Stomach (tissue), 9 donors: ENCODE data around the gene DENND1B. TPM values are rescaled to one million over a fixed set of nuclear protein-coding genes. Genes with fewer than 3 reads are reported as not detected.

Experiments
- DNase-seq, 2 donors: peaks; one replicate each; pipeline versions ENCODE4 v3.0.0 to v3.0.0-alpha.2; 2013 to 2019
- H3K27ac ChIP-seq, 5 donors: fragments of 200-600 bp in 4 of 5; sonication (generic) in 4 of 5; one replicate each; pipeline ENCODE4 v1.5.1; 2013 to 2019; ENCODE audit warnings: mild to moderate bottlenecking in 1 of 5, moderate library complexity in 1 of 5
- H3K27me3 ChIP-seq, 3 donors: fragments of 200-600 bp; sonication (generic); one replicate each; pipeline ENCODE4 v1.5.1; 2017 to 2019; ENCODE audit warnings: mixed run types in 1 of 3
- H3K36me3 ChIP-seq, 4 donors: fragments of 200-600 bp; sonication (generic); 1 replicate in 3 of 4; 2 replicates in 1 of 4; pipeline ENCODE4 v1.5.1; 2016 to 2019
- H3K4me1 ChIP-seq, 4 donors: fragments of 200-600 bp; sonication (generic); one replicate each; pipeline ENCODE4 v1.5.1; 2016 to 2019
- H3K4me3 ChIP-seq, 4 donors: fragments of 200-600 bp; sonication (generic) in 3 of 4; one replicate each; pipeline ENCODE4 v1.5.1; 2016 to 2019; ENCODE audit warnings: mild to moderate bottlenecking in 1 of 4
- H3K9me3 ChIP-seq, 4 donors: fragments of 200-600 bp; sonication (generic); one replicate each; pipeline ENCODE4 v1.5.1; 2016 to 2019
- EP300 ChIP-seq: sonication (generic); formaldehyde crosslinking; IDR thresholded peaks from one replicate; pipeline ENCODE4 v1.6.1; 2017; ENCODE audit warnings: antibody characterized with exemption
- POLR2A ChIP-seq, 4 donors: fragments of 450-650 bp; IDR thresholded peaks; one replicate each; pipeline ENCODE4 v1.6.1; 2016; ENCODE audit warnings: antibody characterized with exemption in 4 of 4, control low read depth in 2 of 4, mild to moderate bottlenecking in 1 of 4, moderate library complexity in 1 of 4
- POLR2AphosphoS5 ChIP-seq, 3 donors: sonication (generic); formaldehyde crosslinking; IDR thresholded peaks; one replicate each; pipeline ENCODE4 v1.6.1; 2016; ENCODE audit warnings: antibody characterized with exemption in 3 of 3
- WGBS, 5 donors: extraction: QIAGEN DNeasy Blood & Tissue Kit in 3 of 5; methylation state at CpG; one replicate each; pipeline versions ENCODE4 v1.1.5 to v1.1.7; 2013 to 2018; 5-methylcytosine and 5-hydroxymethylcytosine counted together
- intact Hi-C: fragments of 100-400 bp; cut with DNase I; formaldehyde crosslinking; loops from one replicate; pipeline ENCODE4 v1.15.1; 2023; ENCODE audit warnings: low total_unique reads
- polyA plus RNA-seq, 3 donors: library from polyadenylated mRNA; stranded (reverse); fragments of 200-250 nt; gene quantifications; one replicate each; pipeline ENCODE4 v1.2.3, GENCODE V29; 2013
- total RNA-seq, 5 donors: library from RNA; depleted of rRNA; stranded (reverse); fragments of >200 nt; gene quantifications; one replicate each; pipeline versions ENCODE4 v1.1.0 to v1.2.3, GENCODE V29; 2014 to 2016
- TF ChIP-seq, protein P1 (sequence below), 7 experiments: fragments of 450-650 bp in 4 of 7; fragments of 200-600 bp in 3 of 7; sonication (generic) in 3 of 7; IDR thresholded peaks; one replicate each; pipeline ENCODE4 v1.5.1; 2016 to 2019; ENCODE audit warnings: antibody characterized with exemption in 7 of 7, control low read depth in 2 of 7, mild to moderate bottlenecking in 1 of 7
- donor health status: healthy with polysubstance abuse.
- donor health status: Bipolar disorder and iron deficiency.
- donor health status: healthy.

The DENND1B gene
- total and polyA plus RNA-seq, 8 donors, result 2.9 to 435 (median 13.7) TPM

DNA sequence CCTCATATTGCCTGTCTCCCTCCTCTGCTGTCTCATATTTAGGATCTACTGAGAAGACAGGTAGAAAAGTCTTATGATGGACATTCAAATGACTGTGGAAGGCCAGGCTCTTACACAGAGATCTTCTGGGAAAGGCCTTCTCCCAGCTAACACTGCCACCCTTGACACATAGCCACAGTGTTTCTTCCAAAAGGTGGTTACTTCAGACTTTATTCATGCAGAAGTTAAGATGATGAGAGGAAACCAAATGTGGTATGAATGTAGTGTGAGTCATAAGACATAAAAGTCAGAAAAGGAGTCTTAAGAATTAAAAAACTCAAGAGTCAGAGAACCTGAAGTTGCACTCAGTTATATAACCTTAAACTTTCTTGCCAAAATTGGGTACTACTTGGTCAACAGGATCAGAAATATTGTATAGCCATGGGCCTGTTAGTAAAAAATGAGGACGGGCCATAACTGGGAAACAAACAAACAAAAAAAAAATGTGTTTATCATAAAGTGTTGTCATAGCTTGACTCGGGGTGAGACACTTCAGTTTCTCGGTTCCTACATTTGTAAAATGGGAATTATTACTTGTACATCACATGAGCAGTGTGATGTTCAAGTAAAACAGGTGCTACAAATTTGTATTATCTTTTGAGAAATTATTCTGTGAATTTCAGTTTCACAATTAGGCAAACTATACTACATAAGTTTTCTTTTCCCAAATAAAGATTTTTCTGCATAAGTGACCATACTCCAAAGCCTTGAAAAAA, 1.2 kb upstream of the DENND1B start:
- H3K27ac ChIP-seq, result peak overlapping the region; percentile 86 to 96 (median 92)
- no peaks in the 10 kb centered on the region for H3K36me3 ChIP-seq
- no peaks in the 10 kb centered on the region for H3K27me3 ChIP-seq
- peaks cover 5 to 41% (median 31%) of the 10 kb centered on the region in 4 donors for H3K4me1 ChIP-seq
- peak in 1 of 2 donors; percentile 16 for DNase-seq
- intact Hi-C loops, result no loop called here
- 70 to 77% (median 71%) methylated on average over 3 of the region's 3 CpGs for WGBS, 5 donors
- no peak overlapping the region for H3K4me3 ChIP-seq
- H3K9me3 ChIP-seq, result no peaks in the 10 kb centered on the region
- no peak for TF ChIP-seq POLR2AphosphoS5 (IDR thresholded peaks at IDR 0.05)
- TF ChIP-seq EP300, result no peak
- TF ChIP-seq, protein P1, sequence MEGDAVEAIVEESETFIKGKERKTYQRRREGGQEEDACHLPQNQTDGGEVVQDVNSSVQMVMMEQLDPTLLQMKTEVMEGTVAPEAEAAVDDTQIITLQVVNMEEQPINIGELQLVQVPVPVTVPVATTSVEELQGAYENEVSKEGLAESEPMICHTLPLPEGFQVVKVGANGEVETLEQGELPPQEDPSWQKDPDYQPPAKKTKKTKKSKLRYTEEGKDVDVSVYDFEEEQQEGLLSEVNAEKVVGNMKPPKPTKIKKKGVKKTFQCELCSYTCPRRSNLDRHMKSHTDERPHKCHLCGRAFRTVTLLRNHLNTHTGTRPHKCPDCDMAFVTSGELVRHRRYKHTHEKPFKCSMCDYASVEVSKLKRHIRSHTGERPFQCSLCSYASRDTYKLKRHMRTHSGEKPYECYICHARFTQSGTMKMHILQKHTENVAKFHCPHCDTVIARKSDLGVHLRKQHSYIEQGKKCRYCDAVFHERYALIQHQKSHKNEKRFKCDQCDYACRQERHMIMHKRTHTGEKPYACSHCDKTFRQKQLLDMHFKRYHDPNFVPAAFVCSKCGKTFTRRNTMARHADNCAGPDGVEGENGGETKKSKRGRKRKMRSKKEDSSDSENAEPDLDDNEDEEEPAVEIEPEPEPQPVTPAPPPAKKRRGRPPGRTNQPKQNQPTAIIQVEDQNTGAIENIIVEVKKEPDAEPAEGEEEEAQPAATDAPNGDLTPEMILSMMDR (IDR thresholded peaks at IDR 0.05), result no peak
- no peak for TF ChIP-seq POLR2A (IDR thresholded peaks at IDR 0.05)

GRCh38 chr1:197774466-197775281, 606 bp downstream of the DENND1B start:
- no peaks in the 10 kb centered on the region for H3K9me3 ChIP-seq
- TF ChIP-seq EP300 (no peak), POLR2A (IDR thresholded peaks at IDR 0.05) (no peak), POLR2AphosphoS5 (IDR thresholded peaks at IDR 0.05) (no peak)
- TF ChIP-seq, protein P1 (IDR thresholded peaks at IDR 0.05), result no peak
- intact Hi-C loops, result no loop called here
- H3K36me3 ChIP-seq, result no peaks in the 10 kb centered on the region
- H3K4me3 ChIP-seq, result peak overlapping the region; percentile 72 to 87 (median 82)
- 0 to 1% (median 0%) methylated on average over 11 to 71 of the region's 71 CpGs for WGBS, 5 donors
- no peaks in the 10 kb centered on the region for H3K27me3 ChIP-seq
- peak; percentile 52 to 83 for DNase-seq
- peaks cover 5 to 46% (median 33%) of the 10 kb centered on the region in 4 donors for H3K4me1 ChIP-seq
- H3K27ac ChIP-seq, result peak overlapping the region; percentile 86 to 96 (median 92)

GRCh38 chr1:197773856-197774255, 1.4 kb downstream of the DENND1B start:
- TF ChIP-seq POLR2AphosphoS5 (IDR thresholded peaks at IDR 0.05) (no peak), POLR2A (IDR thresholded peaks at IDR 0.05) (no peak), EP300 (no peak)
- TF ChIP-seq, protein P1 (IDR thresholded peaks at IDR 0.05), result no peak
- Histone ChIP-seq H3K36me3 (no peaks in the 10 kb centered on the region), H3K4me1 (peaks cover 5 to 46% (median 33%) of the 10 kb centered on the region in 4 donors), H3K9me3 (no peaks in the 10 kb centered on the region), H3K4me3 (peak overlapping the region; percentile 72 to 87 (median 82)), H3K27me3 (no peaks in the 10 kb centered on the region), H3K27ac (peak overlapping the region in 2 of 5 donors; percentile 92 to 96)
- intact Hi-C loops, result no loop called here
- WGBS, 5 donors, result 12 to 17% (median 15%) methylated on average over 2 of the region's 2 CpGs
- DNase-seq, result peak in 1 of 2 donors; percentile 11

DNA sequence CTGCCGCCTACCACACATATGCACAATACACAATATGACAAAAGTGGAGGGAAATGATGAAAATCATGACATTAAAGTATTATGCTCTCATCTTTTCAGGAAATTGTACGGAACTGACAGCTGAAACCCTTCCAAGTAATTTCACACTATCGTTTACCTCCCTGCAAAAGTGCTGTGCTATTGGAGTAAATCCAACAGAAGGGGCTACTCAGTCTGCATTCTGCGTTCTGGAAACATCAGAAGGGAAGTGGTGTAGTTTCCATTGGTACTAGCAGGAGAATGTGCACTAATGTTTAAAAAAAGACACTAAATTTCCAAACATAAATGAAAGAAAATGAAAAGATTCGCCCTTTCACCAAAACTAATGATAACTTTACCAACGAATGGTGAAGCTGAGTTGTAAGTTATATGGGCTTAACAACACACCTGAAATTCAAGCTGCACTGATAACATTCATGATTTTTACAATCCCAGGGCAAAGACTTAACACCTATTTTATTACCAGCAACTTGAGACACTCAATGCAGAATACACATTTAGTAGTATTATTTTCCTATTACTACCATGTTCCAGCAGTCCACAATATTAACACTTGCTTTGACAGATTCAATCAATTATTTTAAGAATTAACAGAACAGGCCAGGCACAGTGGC, 3.2 kb downstream of the DENND1B start:
- Histone ChIP-seq H3K36me3 (no peaks in the 10 kb centered on the region), H3K27ac (no peak overlapping the region), H3K4me3 (no peak overlapping the region), H3K27me3 (no peaks in the 10 kb centered on the region), H3K9me3 (no peaks in the 10 kb centered on the region), H3K4me1 (peaks cover 5 to 60% (median 36%) of the 10 kb centered on the region in 4 donors)
- no peak for TF ChIP-seq EP300
- TF ChIP-seq, protein P1 (IDR thresholded peaks at IDR 0.05), result no peak
- TF ChIP-seq POLR2AphosphoS5 (IDR thresholded peaks at IDR 0.05), result no peak
- no peak for TF ChIP-seq POLR2A (IDR thresholded peaks at IDR 0.05)
- DNase-seq, result no peak
- 66 to 81% (median 69%) methylated on average over 6 of the region's 6 CpGs for WGBS, 5 donors
- intact Hi-C loops, result no loop called here
